DND-41 (cell line): ENCODE data around the gene CELSR1.

ENCODE experiments used
- ATAC-seq: fragments of 200-7000 bp; cut with Tn5 transposase; 3 replicates; pipeline ENCODE4 v1.9.1; 2021; ENCODE audit warnings: low read depth; ENCODE audit not compliant: insufficient read depth
- DNase-seq: peaks from one replicate; pipeline ENCODE4 v3.0.0-alpha.2; 2020
- H2AFZ ChIP-seq: 2 replicates; pipeline ENCODE4 v1.6.0; 2012; ENCODE audit warnings: low read depth, low read length
- H3K27ac ChIP-seq: 2 replicates; pipeline ENCODE4 v1.5.1; 2012; ENCODE audit warnings: low read length, inconsistent platforms
- H3K27me3 ChIP-seq: fragments of 200-600 bp; sonication (generic); 2 replicates; pipeline ENCODE4 v1.6.0; 2012; ENCODE audit warnings: low read length, mild to moderate bottlenecking, inconsistent platforms; ENCODE audit not compliant: insufficient read depth, poor library complexity
- H3K36me3 ChIP-seq: 2 replicates; pipeline ENCODE4 v1.5.1; 2012; ENCODE audit warnings: low read length, inconsistent platforms; ENCODE audit not compliant: insufficient read depth
- H3K4me1 ChIP-seq: 2 replicates; pipeline ENCODE4 v1.5.1; 2012; ENCODE audit warnings: mild to moderate bottlenecking, low read length; ENCODE audit not compliant: insufficient read depth
- H3K4me2 ChIP-seq: 2 replicates; pipeline ENCODE4 v1.6.0; 2012; ENCODE audit warnings: mild to moderate bottlenecking, moderate library complexity, low read length, inconsistent platforms; ENCODE audit not compliant: insufficient read depth
- H3K4me3 ChIP-seq, 2 experiments: fragments of 200-600 bp in 1 of 2; shearing (Covaris generic) in 1 of 2; 2 replicates each; pipeline ENCODE4 v1.5.1; 2012 to 2016; ENCODE audit warnings: inconsistent platforms in 2 of 2, low read length in 2 of 2, mild to moderate bottlenecking in 2 of 2, low read depth in 1 of 2, moderate library complexity in 1 of 2
- H3K79me2 ChIP-seq: 2 replicates; pipeline ENCODE4 v1.6.0; 2012; ENCODE audit warnings: low read length, inconsistent platforms; ENCODE audit not compliant: insufficient read depth
- H3K9ac ChIP-seq: 2 replicates; pipeline ENCODE4 v1.6.0; 2012; ENCODE audit warnings: low read depth, mild to moderate bottlenecking, inconsistent platforms, low read length, moderate library complexity
- H3K9me3 ChIP-seq: 2 replicates; pipeline ENCODE4 v1.5.1; 2012; ENCODE audit warnings: low read length, moderate library complexity, mild to moderate bottlenecking, inconsistent platforms; ENCODE audit not compliant: insufficient read depth, severe bottlenecking
- H4K20me1 ChIP-seq: 2 replicates; pipeline ENCODE4 v1.6.0; 2012; ENCODE audit warnings: low read length; ENCODE audit not compliant: insufficient read depth
- CTCF ChIP-seq: IDR thresholded peaks from 2 replicates; pipeline ENCODE4 v1.5.1; 2012; ENCODE audit warnings: borderline replicate concordance, low read length, moderate library complexity, mild to moderate bottlenecking; ENCODE audit not compliant: poor library complexity, severe bottlenecking; ENCODE audit errors: extremely low read depth
- EZH2 ChIP-seq: IDR thresholded peaks from 3 replicates; pipeline ENCODE4 v1.6.1; 2012; ENCODE audit warnings: borderline replicate concordance, low read depth, mild to moderate bottlenecking, moderate library complexity, low read length, inconsistent platforms; ENCODE audit not compliant: severe bottlenecking

CELSR1 gene

GRCh38 chr22:46402505-46402904, 134.9 kb downstream of the CELSR1 start:
- TF ChIP-seq EZH2 (no peak), CTCF (no peak)
- no peak overlapping the region for H3K27ac ChIP-seq
- no peak for ATAC-seq

GRCh38 chr22:46401370-46401769, 136.1 kb downstream of the CELSR1 start:
- no peak for DNase-seq
- no peak overlapping the region for H3K9ac ChIP-seq
- H3K9me3 ChIP-seq = no peaks in the 10 kb centered on the region
- H3K36me3 ChIP-seq = no peaks in the 10 kb centered on the region
- H3K4me3 ChIP-seq = no peak overlapping the region
- H3K27me3 ChIP-seq = no peaks in the 10 kb centered on the region
- no peak overlapping the region for H3K27ac ChIP-seq
- H3K79me2 ChIP-seq = no peaks in the 10 kb centered on the region
- H4K20me1 ChIP-seq = peaks cover 5% of the 10 kb centered on the region; the same call in 1 of the 2 replicates
- no peak overlapping the region for H2AFZ ChIP-seq
- no peaks in the 10 kb centered on the region for H3K4me1 ChIP-seq
- TF ChIP-seq EZH2 (no peak), CTCF (no peak)
- H3K4me2 ChIP-seq = no peak overlapping the region
- ATAC-seq = no peak

More at GRCh38 chr22:46402505-46402904, 134.9 kb downstream of the CELSR1 start:
- Histone ChIP-seq H3K4me1 (no peaks in the 10 kb centered on the region), H3K4me3 (no peak overlapping the region), H3K9me3 (no peaks in the 10 kb centered on the region), H4K20me1 (peaks cover 5% of the 10 kb centered on the region; the same call in 1 of the 2 replicates), H3K4me2 (no peak overlapping the region), H3K36me3 (no peaks in the 10 kb centered on the region), H3K27me3 (no peaks in the 10 kb centered on the region), H3K79me2 (no peaks in the 10 kb centered on the region), H2AFZ (no peak overlapping the region), H3K9ac (no peak overlapping the region)
- no peak for DNase-seq

GRCh38 chr22:46399251-46400024, 138.0 kb downstream of the CELSR1 start:
- TF ChIP-seq CTCF = no peak
- no peak for TF ChIP-seq EZH2
- Histone ChIP-seq H2AFZ (no peak overlapping the region), H3K4me2 (no peak overlapping the region), H3K9ac (no peak overlapping the region), H3K27ac (no peak overlapping the region), H3K36me3 (no peaks in the 10 kb centered on the region), H4K20me1 (peaks cover 5% of the 10 kb centered on the region; the same call in 1 of the 2 replicates), H3K4me3 (no peak overlapping the region), H3K27me3 (no peaks in the 10 kb centered on the region), H3K9me3 (no peaks in the 10 kb centered on the region), H3K79me2 (no peaks in the 10 kb centered on the region), H3K4me1 (no peaks in the 10 kb centered on the region)
- DNase-seq = no peak
- no peak for ATAC-seq
